Smooth muscle cell (in vitro differentiated cells): ENCODE measurements around the gene PASK. TPM values are rescaled to one million over a fixed set of nuclear protein-coding genes. Genes with fewer than 3 reads are reported as not detected.

Experiments
- DNase-seq: peaks from one replicate; lab custom pipeline; 2025; ENCODE audit not compliant: unreplicated experiment; lab: John Stamatoyannopoulos, UW
- H2AFZ ChIP-seq: fragments of 200-600 bp; sonication (generic); 2 replicates; pipeline ENCODE4 v1.6.0; 2016; ENCODE audit warnings: antibody characterized with exemption, low read depth, mild to moderate bottlenecking
- H3F3A ChIP-seq: fragments of 200-600 bp; sonication (generic); 2 replicates; pipeline ENCODE4 v1.6.0; 2017; ENCODE audit warnings: antibody characterized with exemption, low read depth
- H3K27ac ChIP-seq: fragments of 200-600 bp; sonication (generic); 2 replicates; pipeline ENCODE4 v1.5.1; 2016; ENCODE audit warnings: low read depth, mild to moderate bottlenecking
- H3K27me3 ChIP-seq: fragments of 200-600 bp; sonication (generic); 2 replicates; pipeline ENCODE4 v1.6.1; 2016; ENCODE audit warnings: low read depth, mild to moderate bottlenecking
- H3K36me3 ChIP-seq: fragments of 200-600 bp; sonication (generic); 2 replicates; pipeline ENCODE4 v1.5.1; 2016; ENCODE audit warnings: low read depth
- H3K4me1 ChIP-seq: fragments of 200-600 bp; sonication (generic); 2 replicates; pipeline ENCODE4 v1.5.1; 2016; ENCODE audit warnings: low read depth
- H3K4me2 ChIP-seq: fragments of 200-600 bp; sonication (generic); 2 replicates; pipeline ENCODE4 v1.6.0; 2016; ENCODE audit warnings: mild to moderate bottlenecking
- H3K4me3 ChIP-seq: fragments of 200-600 bp; sonication (generic); 2 replicates; pipeline ENCODE4 v1.5.1; 2016; ENCODE audit warnings: mild to moderate bottlenecking
- H3K79me2 ChIP-seq: fragments of 200-600 bp; sonication (generic); 2 replicates; pipeline ENCODE4 v1.6.0; 2016; ENCODE audit warnings: low read depth, mild to moderate bottlenecking
- H3K9ac ChIP-seq: fragments of 200-600 bp; sonication (generic); 2 replicates; pipeline ENCODE4 v1.6.0; 2016; ENCODE audit warnings: low read depth
- H3K9me3 ChIP-seq: fragments of 200-600 bp; sonication (generic); replicated peaks from 2 replicates; pipeline ENCODE4 v1.5.1; 2016; ENCODE audit warnings: low read depth
- H4K20me1 ChIP-seq: fragments of 200-600 bp; sonication (generic); 2 replicates; pipeline ENCODE4 v1.6.0; 2016; ENCODE audit warnings: low read depth
- CTCF ChIP-seq: fragments of 200-600 bp; sonication (generic); IDR thresholded peaks from 2 replicates; pipeline ENCODE4 v1.5.1; 2017; ENCODE audit warnings: borderline replicate concordance, mild to moderate bottlenecking, antibody characterized with exemption; ENCODE audit not compliant: insufficient read depth, poor library complexity, severe bottlenecking
- WGBS: methylation state at CpG from one replicate; pipeline ENCODE4 v1.1.7; 2016; ENCODE audit warnings: low lambda C conversion rate; 5-methylcytosine and 5-hydroxymethylcytosine counted together
- polyA plus RNA-seq: library from polyadenylated mRNA; unstranded; fragments of >200 nt; fragmentation: Nextera tagmentation; extraction: Ambion mirVana; gene quantifications from 2 replicates; pipeline ENCODE4 v1.2.1, GENCODE V29; 2016
- total RNA-seq: library from RNA; depleted of rRNA; stranded (reverse); fragments of >200 nt; gene quantifications from 2 replicates; pipeline ENCODE4 v1.2.3, GENCODE V29; 2014

PASK gene
- total and polyA plus RNA-seq, 2 experiments from 2014 or later: 2.6 TPM

GRCh38 chr2:241111440-241111805 lies 37.8 kb downstream of the PASK start:
- 97% methylated on average over 9 of the region's 9 CpGs for WGBS
- H3K4me1 ChIP-seq: no peaks in the 10 kb centered on the region
- DNase-seq: no peak

DNA sequence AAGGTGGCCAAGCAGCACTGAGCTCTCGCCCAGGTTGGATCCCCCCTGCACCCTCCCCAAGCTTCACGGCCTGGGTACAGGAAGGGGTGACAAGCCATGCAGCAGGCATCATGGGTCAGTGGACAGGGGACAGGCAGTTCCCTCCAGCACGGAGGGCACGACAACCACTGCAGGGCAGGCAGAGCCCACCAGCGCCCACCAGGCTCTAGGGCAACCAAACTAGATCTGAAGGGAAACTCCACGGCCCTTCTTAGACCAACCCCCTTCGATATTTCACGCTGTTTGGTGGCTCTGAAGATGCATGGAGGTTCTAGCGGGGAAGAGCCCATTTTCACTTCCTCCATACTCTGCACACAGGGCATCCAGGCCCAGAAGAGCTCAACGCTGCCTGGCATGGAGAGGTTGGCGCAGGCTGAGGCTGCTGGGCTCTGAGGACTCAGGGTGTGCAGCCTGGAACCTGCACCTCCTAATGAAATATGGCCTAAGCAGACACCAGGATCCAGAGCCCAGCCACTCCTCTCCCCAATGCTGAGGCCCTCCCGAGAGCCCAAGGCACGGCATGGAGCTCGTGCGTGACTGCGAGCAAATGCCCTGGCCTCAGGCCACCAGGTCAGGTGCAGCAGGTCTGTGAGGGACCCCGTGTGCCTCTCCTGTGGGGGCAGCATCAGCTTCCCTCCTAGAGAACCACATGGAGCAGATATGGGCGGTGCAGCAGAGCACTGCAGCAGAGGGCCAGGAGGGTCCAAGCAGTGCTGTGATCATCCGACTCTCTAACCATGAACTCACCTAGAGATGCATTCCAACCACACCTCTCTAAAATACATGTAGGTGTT lies 38.4 kb downstream of the PASK start:
- H3K9ac ChIP-seq: no peak overlapping the region

More at GRCh38 chr2:241111440-241111805, 37.8 kb downstream of the PASK start:
- Histone ChIP-seq H3F3A (no peaks in the 10 kb centered on the region), H3K9me3 (no peaks in the 10 kb centered on the region), H3K27ac (no peak overlapping the region), H3K4me3 (no peak overlapping the region), H3K9ac (no peak overlapping the region), H2AFZ (no peak overlapping the region), H3K27me3 (no peaks in the 10 kb centered on the region), H3K4me2 (no peak overlapping the region), H3K79me2 (no peaks in the 10 kb centered on the region), H4K20me1 (no peaks in the 10 kb centered on the region), H3K36me3 (no peaks in the 10 kb centered on the region)
- no peak for TF ChIP-seq CTCF

DNA sequence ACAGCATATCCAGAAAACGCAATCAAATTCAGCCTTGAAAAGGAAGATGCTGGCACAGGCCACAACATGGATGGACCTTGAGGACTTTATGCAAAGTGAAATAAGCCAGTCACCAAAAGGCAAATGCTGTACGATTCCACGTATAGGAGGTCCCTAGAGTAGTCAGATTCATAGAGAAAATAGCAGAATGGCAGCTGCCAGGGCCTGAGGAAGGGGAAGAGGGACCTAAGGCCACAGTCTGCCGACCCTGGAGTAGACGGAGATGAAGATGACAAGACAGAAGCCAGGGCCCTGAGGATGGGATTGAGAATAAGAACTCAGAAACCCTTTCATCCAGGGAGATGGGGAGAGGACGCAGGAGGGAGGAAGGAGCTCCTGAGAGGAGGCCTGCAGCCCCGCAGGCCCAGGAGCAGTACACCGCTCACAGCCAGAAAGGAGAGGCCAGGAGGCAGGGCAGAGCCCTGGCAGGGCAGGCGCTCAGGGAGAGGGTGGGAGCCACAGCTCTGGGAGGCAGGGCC lies 39.1 kb downstream of the PASK start:
- H2AFZ ChIP-seq: no peak overlapping the region
- H3K36me3 ChIP-seq: no peaks in the 10 kb centered on the region
- H4K20me1 ChIP-seq: no peaks in the 10 kb centered on the region
- H3K79me2 ChIP-seq: no peaks in the 10 kb centered on the region
- no peak overlapping the region for H3K4me2 ChIP-seq
- H3F3A ChIP-seq: no peaks in the 10 kb centered on the region
- WGBS: 93% methylated on average over 9 of the region's 9 CpGs
- no peak overlapping the region for H3K9ac ChIP-seq
- no peaks in the 10 kb centered on the region for H3K4me1 ChIP-seq
- no peak overlapping the region for H3K4me3 ChIP-seq
- no peaks in the 10 kb centered on the region for H3K9me3 ChIP-seq
- no peak for DNase-seq
- H3K27me3 ChIP-seq: no peaks in the 10 kb centered on the region
- no peak for TF ChIP-seq CTCF
- no peak overlapping the region for H3K27ac ChIP-seq

More for the DNA sequence above, 38.4 kb downstream of the PASK start:
- Histone ChIP-seq H3K4me1 (no peaks in the 10 kb centered on the region), H3F3A (no peaks in the 10 kb centered on the region), H2AFZ (no peak overlapping the region), H4K20me1 (no peaks in the 10 kb centered on the region), H3K79me2 (no peaks in the 10 kb centered on the region), H3K36me3 (no peaks in the 10 kb centered on the region), H3K4me3 (no peak overlapping the region), H3K4me2 (no peak overlapping the region), H3K9me3 (no peaks in the 10 kb centered on the region), H3K27me3 (no peaks in the 10 kb centered on the region), H3K27ac (no peak overlapping the region)
- no peak for DNase-seq
- no peak for TF ChIP-seq CTCF
- 95% methylated on average over 18 of the region's 19 CpGs for WGBS
